DMS 273 treated with DMSO at 0.1 percent for 48 hours (cell line): ENCODE measurements around the gene MYO9B.
"Not testable (repeated sequence)": the region's sequence is repeated elsewhere in the genome, so short reads cannot be mapped to it uniquely, and the experiment has no call there.

Source experiments
- DNase-seq: peaks from one replicate; lab custom pipeline; 2025; lab: John Stamatoyannopoulos, UW

The MYO9B gene

DNA sequence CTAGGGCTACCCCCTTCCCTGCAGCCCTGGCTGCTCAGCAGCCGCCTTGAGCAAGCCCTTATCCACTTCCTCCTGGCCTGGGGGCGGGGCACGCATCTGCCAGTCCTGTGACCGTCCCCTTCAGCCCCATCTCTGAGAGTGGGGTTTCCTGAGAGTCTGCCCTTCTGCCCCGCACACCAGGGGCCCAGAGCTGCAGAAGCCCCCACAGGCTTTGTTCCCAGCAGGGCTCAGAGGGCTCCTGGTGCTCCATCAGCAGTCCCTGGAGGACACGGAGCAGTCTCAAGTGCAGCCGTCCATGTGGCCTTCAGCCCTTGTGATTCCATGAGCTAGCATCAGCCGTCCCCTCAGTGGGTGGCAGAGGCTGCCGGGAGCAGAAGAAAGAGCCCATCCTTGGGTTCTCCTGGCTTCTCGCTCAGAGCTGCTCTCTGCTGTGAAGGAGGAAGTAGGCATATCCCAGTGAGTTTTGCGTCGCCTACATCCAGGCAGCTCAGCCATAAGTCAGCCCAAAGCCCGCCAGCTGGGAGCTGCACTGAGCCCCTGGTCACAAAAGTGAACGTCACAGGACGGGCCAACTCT is 16.3 kb downstream of the MYO9B start:
- no peak for DNase-seq

DNA sequence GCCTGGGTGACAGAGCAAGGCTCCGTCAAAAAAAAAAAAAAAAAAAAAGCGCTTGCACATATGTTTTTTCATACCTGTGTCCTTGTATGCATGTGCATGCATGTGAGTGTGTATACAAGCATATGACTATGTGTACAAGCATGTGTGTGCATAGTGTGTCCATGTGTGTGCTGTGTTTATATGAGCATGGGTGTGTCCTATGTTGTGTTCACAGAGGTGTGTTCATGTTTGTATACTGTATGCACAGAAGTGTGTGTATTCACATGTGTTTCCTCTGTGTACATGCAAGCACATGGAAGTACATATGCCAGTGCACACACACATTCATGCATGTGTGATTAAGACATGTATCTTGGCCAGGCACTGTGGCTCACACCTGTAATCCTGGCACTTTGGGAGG is 17.1 kb downstream of the MYO9B start:
- DNase-seq, result no peak

DNA sequence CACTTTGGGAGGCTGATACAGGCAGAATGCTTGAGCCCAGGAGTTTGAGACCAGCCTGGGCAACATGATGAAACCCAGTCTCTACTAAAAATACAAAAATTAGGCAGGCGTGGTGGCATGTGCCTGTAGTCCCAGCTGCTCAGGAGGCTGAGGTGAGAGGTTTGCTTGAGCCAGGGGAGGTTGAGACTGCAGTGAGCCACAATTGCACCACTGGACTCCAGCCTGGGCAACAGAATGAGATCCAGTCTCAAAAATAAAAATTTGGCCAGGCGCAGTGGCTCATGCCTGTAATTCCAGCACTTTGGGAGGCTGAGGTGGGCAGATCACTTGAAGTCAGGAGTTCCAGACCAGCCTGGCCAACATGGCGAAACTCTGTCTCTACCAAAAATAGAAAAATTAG is 19.1 kb downstream of the MYO9B start:
- DNase-seq, result not testable (repeated sequence)

DNA sequence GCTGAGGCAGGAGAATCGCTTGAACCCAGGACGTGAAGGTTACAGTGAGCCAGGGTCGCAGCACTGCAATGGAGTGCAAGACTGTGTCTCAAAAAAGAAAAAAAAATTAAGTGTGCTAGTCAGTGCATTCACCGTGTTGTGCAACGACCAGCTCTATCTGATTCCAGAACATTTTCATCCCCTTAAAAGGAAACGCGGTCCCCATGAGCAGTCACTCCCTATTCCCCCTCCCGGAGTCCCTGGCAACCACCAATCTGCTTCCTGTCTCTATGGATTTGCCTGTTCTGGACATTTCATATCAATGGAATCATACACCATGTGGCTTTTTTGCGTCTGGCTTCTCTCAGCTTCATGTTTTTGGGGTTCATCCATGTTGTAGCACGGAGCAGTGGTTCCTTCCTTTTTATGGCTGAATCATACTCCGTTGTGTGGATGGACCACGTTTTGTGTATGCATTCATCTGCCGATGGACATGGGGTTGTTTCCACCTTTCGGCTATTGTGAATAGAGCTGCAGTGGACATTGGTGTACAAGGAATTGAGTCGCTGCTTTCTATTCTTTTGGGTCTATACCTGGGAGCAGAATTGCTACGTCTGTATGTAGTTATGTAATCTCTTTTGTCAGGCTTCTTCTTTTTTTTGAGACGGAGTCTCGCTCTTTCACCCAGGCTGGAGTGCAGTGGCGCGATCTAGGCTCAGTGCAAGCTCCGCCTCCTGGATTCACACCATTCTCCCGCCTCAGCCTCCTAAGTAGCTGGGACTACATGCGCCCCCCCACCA is 19.8 kb downstream of the MYO9B start:
- DNase-seq, result no peak

DNA sequence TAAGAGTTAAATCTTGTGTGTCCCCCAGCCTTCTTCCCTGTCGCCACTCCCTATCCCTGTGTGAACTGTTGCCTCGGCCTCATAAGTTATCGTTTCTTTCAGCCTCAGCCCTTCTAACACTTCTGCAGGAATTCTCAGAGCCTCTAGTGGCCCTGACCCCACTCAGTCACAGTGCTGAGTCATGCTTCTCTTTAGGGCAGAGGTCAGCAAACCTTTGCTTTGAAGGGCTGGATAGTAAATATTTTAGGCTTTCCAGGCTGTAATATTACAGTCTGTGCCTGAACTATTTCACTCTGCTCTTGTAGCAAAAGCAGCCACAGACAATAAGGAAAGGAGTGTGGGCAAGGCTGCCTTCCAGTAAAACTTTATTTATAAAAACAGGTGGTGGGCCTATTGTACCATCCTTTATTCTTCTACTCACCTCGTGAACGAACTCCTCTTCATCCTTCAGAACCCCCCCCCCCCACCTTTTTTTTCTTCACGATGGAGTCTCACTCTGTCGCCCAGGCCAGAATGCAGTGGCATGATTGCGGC is 22.1 kb downstream of the MYO9B start:
- DNase-seq, result no peak

DNA sequence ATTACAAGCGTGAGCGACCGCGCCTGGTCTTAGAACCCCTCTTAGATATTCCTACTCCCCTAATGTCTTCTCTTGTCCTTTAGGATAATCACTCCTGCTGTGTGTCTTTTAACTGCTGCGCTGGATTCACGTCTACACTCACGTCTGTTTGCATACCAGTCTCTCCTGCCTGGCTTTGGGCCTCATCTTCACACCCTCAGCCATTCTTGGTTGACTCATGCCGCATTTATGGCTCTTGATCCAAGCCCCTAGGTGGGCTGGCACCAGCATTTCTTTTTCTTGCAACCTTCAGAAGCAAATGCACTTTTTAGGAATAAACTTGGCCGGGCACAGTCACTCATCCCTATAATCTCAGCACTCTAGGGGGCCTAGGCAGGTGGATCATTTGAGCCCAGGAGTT is 22.7 kb downstream of the MYO9B start:
- no peak for DNase-seq

DNA sequence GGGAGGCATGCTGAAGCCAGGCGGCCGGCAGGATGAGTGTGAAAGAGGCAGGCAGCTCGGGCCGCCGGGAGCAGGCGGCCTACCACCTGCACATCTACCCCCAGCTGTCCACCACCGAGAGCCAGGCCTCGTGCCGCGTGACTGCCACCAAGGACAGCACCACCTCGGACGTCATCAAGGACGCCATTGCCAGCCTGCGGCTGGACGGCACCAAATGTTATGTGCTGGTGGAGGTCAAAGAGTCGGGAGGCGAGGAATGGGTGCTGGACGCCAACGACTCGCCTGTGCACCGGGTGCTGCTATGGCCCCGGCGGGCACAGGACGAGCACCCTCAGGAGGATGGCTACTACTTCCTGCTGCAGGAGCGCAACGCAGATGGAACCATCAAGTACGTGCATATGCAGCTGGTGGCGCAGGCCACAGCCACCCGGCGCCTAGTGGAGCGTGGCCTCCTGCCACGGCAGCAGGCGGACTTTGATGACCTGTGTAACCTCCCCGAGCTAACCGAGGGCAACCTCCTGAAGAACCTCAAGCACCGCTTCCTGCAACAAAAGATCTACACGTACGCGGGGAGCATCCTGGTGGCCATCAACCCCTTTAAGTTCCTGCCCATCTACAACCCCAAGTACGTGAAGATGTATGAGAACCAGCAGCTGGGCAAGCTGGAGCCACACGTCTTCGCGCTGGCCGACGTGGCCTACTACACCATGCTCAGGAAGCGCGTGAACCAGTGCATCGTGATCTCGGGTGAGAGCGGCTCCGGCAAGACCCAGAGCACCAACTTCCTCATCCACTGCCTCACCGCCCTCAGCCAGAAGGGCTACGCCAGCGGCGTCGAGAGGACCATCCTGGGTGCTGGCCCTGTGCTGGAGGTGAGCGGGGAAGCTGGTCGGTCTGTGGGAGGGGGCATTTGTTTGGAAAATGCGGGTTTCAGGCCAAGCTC is 26.4 kb downstream of the MYO9B start:
- DNase-seq, result no peak

DNA sequence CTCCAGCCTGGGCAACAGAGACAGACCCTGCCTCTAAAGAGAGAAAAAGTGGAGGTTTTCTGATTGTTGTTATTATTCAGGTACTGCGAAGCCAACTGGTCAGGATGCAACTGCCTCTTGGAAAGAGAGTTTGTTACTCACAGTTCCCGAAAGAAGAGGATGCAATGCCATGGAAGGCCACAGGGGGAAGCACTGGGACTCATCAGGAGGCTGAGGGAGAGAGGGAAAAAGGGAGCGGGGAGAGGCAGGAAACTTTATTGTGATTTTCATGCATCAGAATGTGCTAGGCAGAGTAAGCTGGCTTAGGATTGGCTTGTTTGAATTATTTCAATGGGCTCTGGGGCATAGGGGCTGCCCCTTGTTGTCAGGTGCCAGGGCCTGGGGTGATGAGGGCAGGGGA is 27.6 kb downstream of the MYO9B start:
- DNase-seq, result no peak

DNA sequence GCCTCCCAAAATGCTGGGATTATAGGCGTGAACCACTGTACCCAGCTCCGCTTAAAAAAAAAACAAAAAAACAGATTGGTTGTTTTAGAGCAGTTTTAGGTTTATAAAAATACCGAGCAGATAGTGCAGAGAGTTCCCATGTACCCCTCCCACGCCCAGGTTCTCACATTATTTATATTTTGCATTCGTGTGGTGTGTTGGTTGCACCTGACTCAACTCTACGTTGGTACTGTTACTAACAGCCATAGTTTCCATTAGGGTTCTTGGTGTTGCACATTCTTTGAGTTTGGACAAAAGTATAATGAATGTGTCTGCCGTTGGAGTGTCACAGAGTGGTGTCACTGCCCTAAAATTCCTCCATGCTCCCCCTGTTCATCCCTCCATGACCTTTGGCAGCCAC is 29.1 kb downstream of the MYO9B start:
- no peak for DNase-seq

DNA sequence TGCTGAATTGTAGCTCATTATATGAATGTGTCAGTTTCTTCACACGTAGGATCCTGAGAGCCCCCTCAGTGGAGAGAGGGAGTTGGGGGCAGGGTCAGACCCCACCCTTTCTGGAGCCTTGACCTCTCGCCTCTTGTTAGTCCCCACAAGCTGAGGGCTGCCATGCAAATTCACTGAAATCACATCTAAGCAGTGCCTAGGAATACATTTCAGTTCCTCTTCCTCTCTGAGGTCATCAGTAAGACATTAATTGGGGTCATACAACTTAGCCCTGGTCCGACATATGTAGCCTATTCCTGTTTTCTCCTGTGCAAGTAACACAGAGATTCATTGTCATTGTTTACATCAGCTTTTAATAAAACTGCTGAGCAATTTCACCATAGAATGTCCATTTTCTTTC is 30.0 kb downstream of the MYO9B start:
- DNase-seq, result no peak

DNA sequence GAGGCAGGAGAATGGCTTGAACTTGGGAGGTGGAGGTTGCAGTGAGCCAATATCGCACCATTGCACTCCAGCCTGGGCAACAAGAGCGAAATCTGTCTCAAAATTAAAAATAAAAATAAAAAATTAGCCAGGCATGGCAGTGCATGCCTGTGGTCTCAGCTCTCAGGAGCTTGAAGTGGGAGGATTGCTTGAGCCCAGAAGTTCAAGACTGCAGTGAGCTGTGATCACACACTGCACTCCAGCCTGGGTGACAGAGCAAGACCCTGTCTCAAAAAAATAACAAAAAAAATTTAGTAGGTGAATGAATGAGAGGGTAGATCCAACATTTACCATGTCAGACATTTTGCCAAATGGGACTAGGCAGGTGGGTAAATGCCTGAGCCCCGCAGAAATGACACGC is 31.4 kb downstream of the MYO9B start:
- DNase-seq, result not testable (repeated sequence)

DNA sequence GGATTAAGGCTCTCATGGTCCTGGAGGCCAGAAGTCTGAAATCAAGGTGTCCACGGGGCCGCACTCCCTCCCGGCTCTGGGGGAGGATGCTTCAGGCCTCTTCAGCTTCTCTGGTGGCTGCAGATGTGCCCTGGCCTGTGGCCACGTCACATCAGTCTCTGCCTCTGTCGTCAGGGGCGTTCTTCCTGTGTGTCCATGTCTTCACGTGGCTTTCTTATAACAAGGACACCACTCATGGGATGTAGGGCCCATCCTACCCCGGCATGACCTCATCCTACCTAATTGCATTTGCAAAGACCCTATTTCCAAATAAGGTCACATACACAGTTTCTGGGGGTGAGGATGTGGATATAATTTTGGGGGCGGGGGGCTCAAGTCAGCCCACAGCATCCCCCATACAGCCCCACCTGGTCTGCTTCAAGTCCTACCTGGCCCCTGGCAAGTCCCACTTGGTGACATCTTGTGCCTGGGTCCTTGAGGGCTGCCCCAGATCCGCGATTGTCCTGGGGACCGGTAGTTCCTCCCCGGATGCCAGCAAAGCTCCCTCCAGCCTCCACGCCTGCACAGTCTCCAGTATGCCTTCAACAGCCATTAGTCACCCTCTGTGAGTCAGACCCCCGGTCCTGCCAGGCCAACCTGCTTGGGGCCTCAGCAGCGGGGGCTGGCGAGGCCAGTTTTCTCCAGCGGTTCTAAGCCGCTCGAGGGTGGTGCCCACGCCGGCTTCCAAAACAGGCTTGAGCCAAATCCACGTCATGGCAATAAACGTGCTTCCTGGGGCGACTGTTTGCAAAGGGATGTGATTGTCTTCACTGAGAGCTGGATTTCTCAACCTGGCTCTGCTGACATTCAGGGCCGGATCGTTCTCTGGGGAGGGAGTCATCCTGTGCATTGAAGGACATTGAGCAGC is 32.2 kb downstream of the MYO9B start:
- DNase-seq, result no peak

DNA sequence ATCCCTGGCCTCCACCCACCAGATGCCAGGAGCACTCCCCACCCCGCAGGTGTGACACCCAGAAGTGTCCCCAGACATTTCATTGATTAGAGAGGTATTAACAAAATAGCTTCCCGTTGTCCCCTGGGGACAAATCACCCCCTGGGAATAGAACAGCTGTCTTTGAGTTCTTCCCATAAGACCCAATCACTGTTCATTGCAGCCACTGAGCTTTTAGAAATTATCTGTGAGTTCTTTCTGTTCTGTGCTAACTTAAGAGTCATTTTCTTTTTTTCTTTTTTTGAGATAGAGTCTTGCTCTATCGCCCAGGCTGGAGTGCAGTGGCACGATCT is 32.8 kb downstream of the MYO9B start:
- no peak for DNase-seq

DNA sequence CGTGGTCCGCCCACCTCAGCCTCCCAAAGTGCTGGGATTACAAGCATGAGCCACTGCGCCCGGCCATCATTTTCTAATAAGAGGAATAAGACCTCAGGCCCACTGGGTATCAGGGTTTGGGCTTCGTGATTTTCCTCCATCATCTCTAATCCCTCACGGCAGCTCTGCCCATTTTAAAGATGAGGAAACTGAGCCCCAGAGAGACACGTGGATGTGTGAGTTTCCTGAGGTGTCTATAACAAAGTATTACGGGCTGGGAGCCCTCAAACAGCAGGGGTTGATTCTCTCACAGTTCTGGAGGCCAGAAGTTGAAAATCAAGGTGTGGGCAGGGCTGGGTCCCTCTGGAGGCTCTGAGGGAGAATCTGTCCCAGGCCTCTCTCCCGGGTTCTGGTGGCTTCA is 33.7 kb downstream of the MYO9B start:
- DNase-seq, result no peak

DNA sequence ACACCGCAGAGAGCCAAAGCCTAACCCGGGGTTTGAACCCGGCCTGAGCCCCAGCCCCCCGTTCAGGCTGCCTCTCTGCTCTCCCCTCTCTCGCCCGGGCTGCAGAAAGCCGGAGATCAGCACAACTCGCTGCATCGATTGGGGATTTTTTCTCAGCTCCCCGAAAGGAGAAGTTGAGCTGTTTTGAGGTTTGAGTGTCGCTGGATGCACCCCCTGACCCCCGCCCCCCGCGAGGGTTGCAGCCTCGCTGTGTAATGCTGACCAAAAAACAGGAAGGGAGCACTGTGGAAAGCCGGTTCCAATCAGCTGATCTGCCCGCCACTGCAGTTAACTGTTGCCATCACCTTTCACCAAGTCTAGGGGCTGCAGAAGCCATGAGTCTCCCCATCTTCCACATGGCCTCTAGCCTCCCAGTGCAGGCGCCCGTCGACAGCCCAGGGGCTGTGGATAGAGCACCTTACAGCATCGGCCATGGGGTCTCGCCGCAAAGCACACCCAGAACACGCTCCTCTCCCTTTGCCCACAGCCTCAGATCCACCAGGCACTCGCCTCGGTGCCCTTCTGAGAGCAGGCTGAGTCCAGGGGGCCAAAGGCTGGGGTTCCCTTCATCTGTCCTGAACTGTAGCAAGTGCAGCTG is 34.5 kb downstream of the MYO9B start:
- DNase-seq, result no peak

DNA sequence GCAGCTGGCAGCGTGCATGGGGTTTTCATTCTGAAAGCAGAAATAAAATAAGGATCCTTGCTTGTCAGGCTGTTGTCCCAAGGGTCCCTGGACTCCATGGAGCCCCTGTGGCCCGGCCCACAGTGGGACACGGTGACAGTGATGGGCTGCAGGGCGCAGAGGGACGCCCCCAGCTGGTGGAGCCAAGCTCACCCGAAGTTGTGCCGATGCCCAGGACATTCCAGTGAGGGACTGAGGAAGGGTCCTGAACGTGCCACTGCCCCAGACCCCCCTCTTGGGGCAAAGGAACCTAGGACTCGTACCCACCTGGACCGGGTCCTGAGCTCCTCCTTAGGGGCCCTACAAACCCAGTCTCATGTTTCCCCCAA is 35.0 kb downstream of the MYO9B start:
- DNase-seq, result no peak

DNA sequence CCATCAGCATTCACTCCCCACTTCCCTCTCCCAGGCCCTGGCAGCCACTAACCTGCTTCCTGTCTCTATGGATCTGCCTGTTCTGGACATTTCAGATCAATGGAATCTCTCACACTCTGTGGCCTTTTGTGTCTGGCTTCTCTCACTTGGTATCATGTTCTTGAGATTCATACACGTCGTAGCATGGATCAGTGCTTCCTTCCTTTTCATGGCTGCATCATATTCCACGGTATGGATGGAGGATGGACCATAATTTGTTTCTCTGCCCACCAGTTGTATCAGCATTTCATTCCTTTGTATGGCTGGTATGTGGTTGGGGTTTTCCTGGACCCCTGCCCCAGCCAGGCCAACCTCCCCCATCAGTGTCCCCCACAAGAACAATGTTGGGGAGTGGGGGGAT is 36.2 kb downstream of the MYO9B start:
- DNase-seq, result no peak

DNA sequence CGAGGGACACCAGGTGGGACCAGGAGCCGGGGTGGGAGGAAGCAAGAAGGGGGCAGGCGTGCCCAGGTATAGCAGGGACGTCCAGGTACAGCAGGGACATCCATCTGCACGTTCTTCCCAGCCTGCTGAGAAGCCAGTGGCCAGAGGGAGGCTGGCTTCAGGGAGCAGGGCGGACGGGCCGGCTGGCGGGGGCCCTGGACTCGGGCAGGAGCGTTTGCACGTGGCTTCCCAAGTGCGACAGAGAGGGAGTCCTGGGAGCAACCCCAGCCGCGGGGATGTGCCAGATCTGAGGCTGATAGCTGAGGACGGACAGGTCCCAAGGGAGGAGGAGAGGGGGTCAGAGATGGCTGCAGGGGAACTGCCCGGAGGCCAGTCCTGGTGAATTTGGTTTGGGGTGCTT is 36.7 kb downstream of the MYO9B start:
- no peak for DNase-seq

DNA sequence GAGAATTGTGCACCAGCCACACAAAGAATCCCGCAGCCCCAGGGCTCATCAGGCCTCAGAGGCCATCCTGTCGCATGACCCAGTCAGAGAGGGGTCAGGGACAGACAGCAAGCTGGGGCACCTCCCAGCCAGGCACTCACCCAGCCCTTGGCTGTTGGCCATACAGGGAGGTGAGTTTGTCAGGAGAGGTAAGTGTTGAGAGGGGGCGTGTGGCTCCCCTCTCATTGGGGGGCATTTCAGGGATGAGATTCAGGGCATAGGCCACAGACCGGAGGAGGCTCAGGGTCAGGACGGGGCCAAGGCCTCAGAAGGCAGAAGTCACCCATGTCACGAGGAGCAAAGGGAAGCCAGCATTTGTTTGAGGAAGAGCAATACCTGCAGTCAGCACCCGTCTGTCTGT is 37.1 kb downstream of the MYO9B start:
- no peak for DNase-seq

DNA sequence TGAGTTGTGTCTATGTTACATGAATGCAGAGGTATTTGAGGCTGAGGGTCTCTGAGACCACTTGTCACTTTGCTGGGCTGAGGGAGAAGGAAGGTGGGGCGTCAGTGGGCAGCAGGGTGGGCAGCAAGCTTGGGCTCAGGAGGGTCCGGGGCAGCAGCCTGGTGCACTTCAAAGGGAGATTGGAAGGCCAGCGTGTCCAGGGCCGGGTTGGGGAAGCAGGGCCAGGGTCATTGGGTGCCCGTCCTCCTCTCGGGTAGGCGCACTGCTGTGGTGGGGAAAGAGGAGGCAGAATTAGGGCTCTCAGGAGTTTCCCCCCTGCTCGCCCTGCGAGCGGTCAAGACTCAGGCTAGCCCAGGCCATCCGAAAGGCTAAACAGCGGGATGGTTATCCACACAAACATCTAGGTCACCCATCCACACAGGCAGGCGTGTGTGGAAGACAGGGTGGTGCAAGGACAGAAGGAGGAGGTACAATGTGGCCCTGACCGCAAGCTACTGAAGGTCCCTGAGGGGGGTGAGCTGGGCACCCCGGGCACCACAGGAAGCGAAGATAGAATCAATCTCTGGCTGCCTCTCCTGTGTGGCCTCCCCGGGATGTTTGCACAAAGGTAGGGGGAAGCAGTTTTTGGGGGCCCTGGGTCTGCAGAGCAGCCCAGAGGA is 37.7 kb downstream of the MYO9B start:
- DNase-seq, result no peak

DNA sequence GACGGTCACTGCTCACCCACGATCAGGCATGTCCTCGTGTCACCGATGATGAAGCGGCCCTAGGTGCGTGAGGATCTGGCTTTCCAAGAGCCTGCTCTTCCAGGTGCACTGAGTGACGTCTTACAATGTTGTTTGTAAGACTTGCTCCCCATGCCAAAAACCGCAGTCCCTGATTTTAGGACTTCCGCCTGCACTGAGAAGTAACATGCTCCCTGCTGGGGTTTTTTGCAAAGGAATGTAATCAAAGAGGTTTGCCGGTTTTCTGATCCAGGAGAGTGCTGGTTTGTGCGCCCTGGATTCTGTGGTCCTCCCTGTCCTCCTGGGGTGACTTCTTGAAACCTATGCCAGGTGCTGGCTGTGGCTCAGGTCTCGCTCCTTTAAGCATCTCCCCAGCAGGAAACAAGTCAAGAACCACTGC is 38.8 kb downstream of the MYO9B start:
- DNase-seq, result no peak
